DND-41 (cell line): Measurements from ENCODE around the gene SMOC2.
"Not testable (repeated sequence)": the region's sequence is repeated elsewhere in the genome, so short reads cannot be mapped to it uniquely, and the experiment has no call there.

Experiments
- ATAC-seq: fragments of 200-7000 bp; cut with Tn5 transposase; 3 replicates; pipeline ENCODE4 v1.9.1; 2021; ENCODE audit warnings: low read depth; ENCODE audit not compliant: insufficient read depth
- DNase-seq: peaks from one replicate; pipeline ENCODE4 v3.0.0-alpha.2; 2020
- H2AFZ ChIP-seq: 2 replicates; pipeline ENCODE4 v1.6.0; 2012; ENCODE audit warnings: low read depth, low read length
- H3K27ac ChIP-seq: 2 replicates; pipeline ENCODE4 v1.5.1; 2012; ENCODE audit warnings: low read length, inconsistent platforms
- H3K27me3 ChIP-seq: fragments of 200-600 bp; sonication (generic); 2 replicates; pipeline ENCODE4 v1.6.0; 2012; ENCODE audit warnings: low read length, mild to moderate bottlenecking, inconsistent platforms; ENCODE audit not compliant: insufficient read depth, poor library complexity
- H3K36me3 ChIP-seq: 2 replicates; pipeline ENCODE4 v1.5.1; 2012; ENCODE audit warnings: low read length, inconsistent platforms; ENCODE audit not compliant: insufficient read depth
- H3K4me1 ChIP-seq: 2 replicates; pipeline ENCODE4 v1.5.1; 2012; ENCODE audit warnings: mild to moderate bottlenecking, low read length; ENCODE audit not compliant: insufficient read depth
- H3K4me2 ChIP-seq: 2 replicates; pipeline ENCODE4 v1.6.0; 2012; ENCODE audit warnings: mild to moderate bottlenecking, moderate library complexity, low read length, inconsistent platforms; ENCODE audit not compliant: insufficient read depth
- H3K4me3 ChIP-seq, 2 experiments: fragments of 200-600 bp in 1 of 2; shearing (Covaris generic) in 1 of 2; 2 replicates each; pipeline ENCODE4 v1.5.1; 2012 to 2016; ENCODE audit warnings: inconsistent platforms in 2 of 2, low read length in 2 of 2, mild to moderate bottlenecking in 2 of 2, low read depth in 1 of 2, moderate library complexity in 1 of 2
- H3K79me2 ChIP-seq: 2 replicates; pipeline ENCODE4 v1.6.0; 2012; ENCODE audit warnings: low read length, inconsistent platforms; ENCODE audit not compliant: insufficient read depth
- H3K9ac ChIP-seq: 2 replicates; pipeline ENCODE4 v1.6.0; 2012; ENCODE audit warnings: low read depth, mild to moderate bottlenecking, inconsistent platforms, low read length, moderate library complexity
- H3K9me3 ChIP-seq: 2 replicates; pipeline ENCODE4 v1.5.1; 2012; ENCODE audit warnings: low read length, moderate library complexity, mild to moderate bottlenecking, inconsistent platforms; ENCODE audit not compliant: insufficient read depth, severe bottlenecking
- H4K20me1 ChIP-seq: 2 replicates; pipeline ENCODE4 v1.6.0; 2012; ENCODE audit warnings: low read length; ENCODE audit not compliant: insufficient read depth
- EZH2 ChIP-seq: IDR thresholded peaks from 3 replicates; pipeline ENCODE4 v1.6.1; 2012; ENCODE audit warnings: borderline replicate concordance, low read depth, mild to moderate bottlenecking, moderate library complexity, low read length, inconsistent platforms; ENCODE audit not compliant: severe bottlenecking
- TF ChIP-seq, protein P1 (sequence below): IDR thresholded peaks from 2 replicates; pipeline ENCODE4 v1.5.1; 2012; ENCODE audit warnings: borderline replicate concordance, low read length, moderate library complexity, mild to moderate bottlenecking; ENCODE audit not compliant: poor library complexity, severe bottlenecking; ENCODE audit errors: extremely low read depth

Gene SMOC2

DNA sequence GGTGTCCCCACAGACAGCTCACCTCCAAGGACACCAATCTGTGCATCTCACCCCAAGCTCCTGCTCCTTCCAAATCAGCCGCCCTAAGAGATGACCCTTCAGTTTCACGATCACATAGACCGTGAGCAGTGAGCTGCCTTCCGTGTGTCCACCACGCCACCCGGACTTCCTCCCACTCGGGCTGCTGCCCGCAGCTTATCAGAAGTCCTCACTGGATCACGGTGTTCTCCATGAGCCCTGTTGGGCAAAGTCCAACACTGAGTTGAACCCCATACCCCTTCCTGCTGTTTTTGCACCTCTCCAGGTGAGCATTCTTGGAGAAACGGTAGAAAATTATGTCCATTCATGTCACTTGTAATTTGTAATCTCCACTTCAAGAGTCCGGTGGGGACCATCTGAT is 234.4 kb downstream of the SMOC2 start:
- no peak for ATAC-seq
- TF ChIP-seq, protein P1, sequence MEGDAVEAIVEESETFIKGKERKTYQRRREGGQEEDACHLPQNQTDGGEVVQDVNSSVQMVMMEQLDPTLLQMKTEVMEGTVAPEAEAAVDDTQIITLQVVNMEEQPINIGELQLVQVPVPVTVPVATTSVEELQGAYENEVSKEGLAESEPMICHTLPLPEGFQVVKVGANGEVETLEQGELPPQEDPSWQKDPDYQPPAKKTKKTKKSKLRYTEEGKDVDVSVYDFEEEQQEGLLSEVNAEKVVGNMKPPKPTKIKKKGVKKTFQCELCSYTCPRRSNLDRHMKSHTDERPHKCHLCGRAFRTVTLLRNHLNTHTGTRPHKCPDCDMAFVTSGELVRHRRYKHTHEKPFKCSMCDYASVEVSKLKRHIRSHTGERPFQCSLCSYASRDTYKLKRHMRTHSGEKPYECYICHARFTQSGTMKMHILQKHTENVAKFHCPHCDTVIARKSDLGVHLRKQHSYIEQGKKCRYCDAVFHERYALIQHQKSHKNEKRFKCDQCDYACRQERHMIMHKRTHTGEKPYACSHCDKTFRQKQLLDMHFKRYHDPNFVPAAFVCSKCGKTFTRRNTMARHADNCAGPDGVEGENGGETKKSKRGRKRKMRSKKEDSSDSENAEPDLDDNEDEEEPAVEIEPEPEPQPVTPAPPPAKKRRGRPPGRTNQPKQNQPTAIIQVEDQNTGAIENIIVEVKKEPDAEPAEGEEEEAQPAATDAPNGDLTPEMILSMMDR, result no peak
- no peak for TF ChIP-seq EZH2
- H3K27me3 ChIP-seq, result no peaks in the 10 kb centered on the region
- no peak overlapping the region for H3K9ac ChIP-seq
- H3K36me3 ChIP-seq, result no peaks in the 10 kb centered on the region
- no peak for DNase-seq
- no peaks in the 10 kb centered on the region for H3K4me1 ChIP-seq
- H3K79me2 ChIP-seq, result no peaks in the 10 kb centered on the region
- H3K4me3 ChIP-seq, result no peak overlapping the region
- no peak overlapping the region for H3K27ac ChIP-seq
- H4K20me1 ChIP-seq, result no peaks in the 10 kb centered on the region
- H3K9me3 ChIP-seq, result no peaks in the 10 kb centered on the region
- H3K4me2 ChIP-seq, result no peak overlapping the region
- no peak overlapping the region for H2AFZ ChIP-seq

DNA sequence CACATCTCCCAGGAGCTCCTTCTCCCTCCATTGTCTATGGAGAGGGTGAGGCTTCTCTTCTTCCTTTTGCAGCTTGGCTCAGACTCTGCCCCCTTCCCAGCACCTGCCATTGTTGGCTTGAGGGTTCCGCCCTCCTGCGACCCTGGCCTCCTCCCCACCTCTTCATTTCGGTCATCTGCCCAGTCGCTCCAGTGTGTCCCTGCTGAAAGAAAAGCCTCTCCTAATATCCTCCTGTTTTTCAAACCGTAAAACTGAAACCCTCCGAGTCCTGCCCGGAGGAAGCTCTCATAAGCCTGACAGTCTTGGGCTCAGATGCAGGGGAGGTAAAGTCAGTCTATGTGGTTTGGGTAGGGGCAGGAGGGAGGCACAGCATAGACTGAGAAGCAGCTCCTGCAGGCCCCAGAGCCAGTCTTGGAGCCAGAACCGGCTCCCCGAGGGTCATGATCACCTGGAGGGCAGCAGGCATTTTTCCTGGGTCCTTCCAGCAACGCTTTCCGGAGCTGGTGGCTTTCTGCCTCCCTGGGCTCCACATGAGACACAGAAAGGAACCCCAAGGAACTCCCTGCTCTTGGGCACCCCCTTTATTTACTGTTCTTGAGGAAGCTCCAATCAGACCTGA is 235.1 kb downstream of the SMOC2 start:
- DNase-seq (no peak), ATAC-seq (no peak)
- H3K4me1 ChIP-seq, result no peaks in the 10 kb centered on the region
- H3K4me2 ChIP-seq, result no peak overlapping the region
- no peaks in the 10 kb centered on the region for H3K27me3 ChIP-seq
- H2AFZ ChIP-seq, result no peak overlapping the region
- TF ChIP-seq, protein P1, result no peak
- no peak for TF ChIP-seq EZH2
- H4K20me1 ChIP-seq, result no peaks in the 10 kb centered on the region
- no peaks in the 10 kb centered on the region for H3K36me3 ChIP-seq
- H3K4me3 ChIP-seq, result no peak overlapping the region
- no peaks in the 10 kb centered on the region for H3K9me3 ChIP-seq
- no peak overlapping the region for H3K9ac ChIP-seq
- no peaks in the 10 kb centered on the region for H3K79me2 ChIP-seq
- no peak overlapping the region for H3K27ac ChIP-seq

DNA sequence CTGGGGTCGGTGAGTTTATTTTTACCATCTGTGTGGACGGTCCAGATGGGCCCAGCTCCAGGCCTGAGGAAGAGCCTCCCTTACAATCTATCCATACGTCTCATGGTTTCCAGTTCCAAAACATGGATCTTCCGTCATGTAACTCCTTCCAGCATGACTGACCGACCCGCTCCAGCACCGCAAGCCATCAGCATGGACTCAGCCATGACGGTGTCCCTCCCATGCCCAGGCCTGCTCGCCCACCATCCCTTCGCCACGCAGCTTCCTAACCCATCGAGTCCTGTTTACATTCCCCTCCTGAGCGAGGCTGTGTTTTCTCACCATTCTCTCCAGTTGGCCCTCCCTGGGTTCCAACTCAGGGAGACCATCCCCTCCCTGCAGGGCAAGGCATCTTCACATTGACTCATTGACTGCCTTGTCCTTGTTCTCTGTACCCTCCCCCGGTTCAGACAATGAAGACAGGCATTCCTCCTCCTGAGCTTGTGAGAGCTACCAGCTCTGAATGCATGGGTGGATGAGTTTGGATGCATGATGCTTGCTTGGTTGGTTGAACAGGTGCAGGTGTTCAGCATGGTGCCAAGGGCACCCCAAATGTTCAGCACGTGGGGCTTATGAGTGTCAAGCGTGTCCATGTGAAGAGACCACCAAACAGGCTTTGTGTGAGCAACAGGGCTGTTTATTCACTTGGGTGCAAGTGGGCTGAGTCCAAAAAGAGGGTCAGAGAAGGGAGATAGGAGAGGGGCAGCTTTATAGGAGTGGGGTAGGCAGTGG is 235.8 kb downstream of the SMOC2 start:
- H3K27ac ChIP-seq, result no peak overlapping the region
- no peaks in the 10 kb centered on the region for H3K9me3 ChIP-seq
- H2AFZ ChIP-seq, result no peak overlapping the region
- no peak overlapping the region for H3K9ac ChIP-seq
- no peaks in the 10 kb centered on the region for H3K27me3 ChIP-seq
- H4K20me1 ChIP-seq, result no peaks in the 10 kb centered on the region
- ATAC-seq, result no peak
- no peaks in the 10 kb centered on the region for H3K79me2 ChIP-seq
- H3K4me1 ChIP-seq, result no peaks in the 10 kb centered on the region
- no peak overlapping the region for H3K4me3 ChIP-seq
- H3K36me3 ChIP-seq, result no peaks in the 10 kb centered on the region
- H3K4me2 ChIP-seq, result no peak overlapping the region
- no peak for DNase-seq
- no peak for TF ChIP-seq EZH2
- TF ChIP-seq, protein P1, result no peak

DNA sequence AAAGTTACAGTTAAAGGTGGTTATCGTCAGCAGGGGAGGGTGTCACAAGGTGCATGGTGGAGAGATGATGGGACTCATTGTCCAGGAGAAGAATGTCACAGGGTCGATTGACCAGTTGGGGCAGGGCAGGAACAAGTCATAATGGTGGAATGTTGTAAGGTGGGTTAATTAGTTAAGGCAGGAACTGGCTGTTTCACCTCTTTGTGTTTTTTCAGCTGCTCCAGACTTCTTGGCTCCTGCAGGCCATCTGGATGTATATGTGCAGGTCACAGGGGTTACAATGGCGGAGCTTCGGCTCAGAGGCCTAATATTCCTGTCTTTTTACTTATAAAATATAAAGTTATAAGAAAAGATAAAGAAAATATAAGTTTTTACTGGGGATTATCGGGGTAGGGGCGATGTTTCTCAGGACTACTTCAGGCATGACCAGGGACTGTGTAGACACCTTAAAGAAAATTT is 236.4 kb downstream of the SMOC2 start:
- not testable (repeated sequence) for H3K9me3 ChIP-seq, H3K4me3 ChIP-seq, H2AFZ ChIP-seq, H3K4me1 ChIP-seq, H3K27ac ChIP-seq, H3K4me2 ChIP-seq, H3K27me3 ChIP-seq, H4K20me1 ChIP-seq, ATAC-seq, DNase-seq, H3K36me3 ChIP-seq, H3K79me2 ChIP-seq, H3K9ac ChIP-seq
